A204.1 (cell line): ENCODE measurements around the gene CDK13.

ENCODE experiments used
- FAIRE-seq: peaks from 2 replicates; lab custom pipeline; 2012; peaks lifted over from hg19 to GRCh38; lab: Jason Lieb, UNC

CDK13 gene

GRCh38 chr7:40148671-40149070 is 198.6 kb downstream of the CDK13 start:
- FAIRE-seq, result no peak
